ENCODE data around the gene COLEC12.

COLEC12 gene

DNA sequence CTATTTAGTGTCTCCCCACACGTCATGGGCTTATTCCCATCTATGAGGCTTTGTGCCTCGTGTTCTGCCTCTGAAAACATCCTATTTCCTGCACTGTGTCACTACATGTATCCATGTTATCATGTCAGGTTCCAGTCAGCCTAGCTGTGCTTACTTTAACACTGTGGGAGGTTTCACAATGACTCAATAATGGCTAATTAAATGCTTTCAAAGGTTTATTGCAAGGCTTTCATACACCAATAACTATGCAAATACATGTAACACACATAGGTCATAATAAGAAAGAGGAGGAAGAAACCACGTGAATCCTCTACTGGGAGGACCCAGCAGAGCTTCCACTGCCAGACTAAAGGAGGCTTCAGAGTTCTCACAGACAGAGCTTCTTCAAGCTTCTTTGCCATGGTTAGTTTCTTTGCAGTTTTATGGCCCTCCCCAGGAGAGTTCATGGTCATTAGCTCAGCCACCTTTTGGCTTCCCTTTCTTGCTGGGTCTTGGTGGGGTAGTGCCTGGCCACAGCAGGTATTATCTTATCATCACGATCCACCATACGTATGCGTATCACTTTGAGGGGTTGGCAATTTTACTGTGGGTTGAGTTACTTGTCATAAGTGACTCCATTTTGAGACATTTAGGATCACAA is 5.1 kb upstream of the COLEC12 start:
- DNase-seq: no peak

- no peak for DNase-seq
These were observed 859 bp upstream of the COLEC12 start for GRCh38 chr18:501406-501714.

DNA sequence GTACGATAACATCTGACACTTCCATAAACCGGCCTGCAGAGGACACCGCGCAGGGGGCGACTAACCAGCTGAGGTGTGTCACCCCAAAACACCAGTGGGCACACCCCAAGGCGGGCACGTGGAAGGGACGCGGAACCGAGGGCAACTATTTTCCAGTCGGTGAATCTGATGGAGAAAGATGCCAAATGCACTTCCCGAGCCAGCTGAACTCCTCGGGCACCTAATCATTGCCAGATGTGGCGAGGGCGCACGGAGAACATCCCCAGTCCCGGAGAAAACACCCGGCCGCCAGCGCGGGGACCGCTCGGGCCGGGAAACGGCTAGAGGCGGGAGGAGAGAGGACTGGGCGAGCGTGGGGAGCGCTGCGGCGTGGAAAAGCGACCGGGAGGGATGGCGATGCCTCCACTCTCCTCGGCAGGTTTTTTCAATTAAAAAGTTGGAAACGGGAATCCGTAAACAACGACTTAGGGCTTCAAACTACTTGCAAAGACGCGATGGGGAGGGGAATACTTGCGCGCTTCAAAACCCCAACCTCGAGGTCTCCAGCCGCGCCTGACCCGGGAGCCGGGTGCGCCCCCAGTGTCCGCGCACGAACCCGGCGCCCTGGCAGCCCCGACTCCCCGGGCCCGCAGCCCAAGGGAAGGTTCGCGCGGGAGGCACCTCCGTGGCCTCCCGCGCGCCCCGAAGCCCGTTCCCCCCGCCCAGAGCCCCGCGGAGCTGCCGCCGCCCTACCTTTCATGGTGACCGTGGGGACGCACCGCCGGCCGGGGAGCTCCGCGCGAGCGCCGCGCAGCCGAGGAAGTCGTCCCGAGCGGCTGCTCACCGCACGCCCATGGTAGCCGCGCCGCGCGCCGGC is 497 bp downstream of the COLEC12 start:
- DNase-seq: peak; percentile 58

DNA sequence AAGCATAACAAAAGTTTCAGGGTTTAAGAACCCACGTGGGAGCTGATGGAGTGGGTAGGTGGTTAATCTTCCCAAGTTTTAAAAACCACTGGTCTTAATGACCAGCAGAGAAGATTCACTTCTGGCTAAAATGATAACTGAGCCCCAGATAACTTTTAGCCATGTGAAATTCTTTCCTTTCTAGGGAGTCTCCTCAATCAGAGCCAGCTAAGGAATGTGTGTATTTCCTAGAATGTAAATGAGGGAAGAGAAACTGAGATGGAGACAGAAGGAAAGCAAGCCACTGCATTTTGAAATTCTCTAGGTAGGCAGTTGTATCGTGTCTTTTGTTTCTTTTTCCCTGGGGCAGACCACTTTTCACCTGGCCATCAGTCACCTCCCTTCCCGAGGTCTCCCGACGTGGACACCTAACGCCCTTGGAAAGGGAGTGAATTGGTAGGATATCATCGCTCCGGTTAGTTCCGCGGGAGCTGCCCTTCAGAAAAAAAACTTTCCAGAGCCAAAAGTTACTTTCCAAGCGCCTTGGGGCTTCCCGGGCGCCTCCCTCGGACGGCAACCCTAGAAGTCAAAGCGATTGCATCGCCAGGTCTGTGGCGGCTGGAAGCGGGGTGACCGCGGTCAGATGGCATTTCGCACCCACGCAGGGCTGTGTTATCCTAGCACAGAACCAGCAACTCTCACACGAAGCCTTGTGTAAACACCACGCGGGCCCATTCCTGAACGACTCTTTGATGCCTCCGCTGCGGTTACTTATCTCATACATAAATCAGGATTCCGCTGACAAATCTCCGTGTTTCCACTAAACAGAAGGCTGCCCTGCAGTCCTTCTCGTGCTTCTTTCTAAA is 1.3 kb downstream of the COLEC12 start:
- peak; percentile 44 for DNase-seq

- DNase-seq: peak; percentile 35
These were observed 2.8 kb downstream of the COLEC12 start for GRCh38 chr18:497688-498087.

- DNase-seq: no peak
These were observed 5.0 kb downstream of the COLEC12 start for GRCh38 chr18:495452-495851.

DNA sequence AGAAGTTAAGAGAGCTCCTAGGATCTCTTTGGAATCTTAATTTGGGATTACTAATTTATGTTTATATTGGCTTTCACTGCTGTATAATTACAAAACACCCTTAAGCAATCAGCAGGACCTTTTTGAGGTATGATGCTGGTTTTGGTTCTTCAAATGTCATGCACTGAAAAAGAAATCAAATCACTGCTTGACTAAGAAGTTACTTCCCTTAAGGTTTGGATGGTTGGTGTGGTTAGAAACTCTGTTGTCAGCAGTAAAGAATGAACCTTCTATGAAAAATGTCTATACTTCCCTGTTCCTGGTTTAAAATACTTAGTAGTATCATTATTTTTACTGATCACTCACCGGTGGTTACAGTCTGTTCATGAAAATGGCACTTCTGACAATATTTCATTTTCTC is 5.5 kb downstream of the COLEC12 start:
- no peak for DNase-seq

- no peak for DNase-seq
These were observed 6.2 kb downstream of the COLEC12 start for GRCh38 chr18:493986-494983.

- no peak for DNase-seq
These were observed 8.1 kb downstream of the COLEC12 start for GRCh38 chr18:492451-492850.

DNA sequence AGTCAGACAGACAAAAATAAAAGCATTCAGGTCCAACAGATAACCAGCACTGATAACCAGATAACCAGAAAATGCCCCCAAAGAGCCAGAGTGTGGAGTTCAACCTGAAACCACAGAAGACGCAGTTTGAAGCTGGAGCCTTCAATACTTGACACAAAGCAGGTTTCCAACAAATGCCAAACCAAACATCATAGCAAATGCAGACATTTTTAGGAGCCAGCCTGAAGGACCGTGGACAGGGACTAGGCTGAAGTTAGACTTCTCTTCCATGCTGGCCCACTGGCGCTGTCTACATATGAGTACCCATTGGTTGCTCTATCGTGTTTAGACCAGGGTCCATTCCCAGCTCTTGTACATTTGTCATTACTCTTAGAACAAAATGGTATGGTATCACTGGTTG is 9.9 kb downstream of the COLEC12 start:
- no peak for DNase-seq

DNA sequence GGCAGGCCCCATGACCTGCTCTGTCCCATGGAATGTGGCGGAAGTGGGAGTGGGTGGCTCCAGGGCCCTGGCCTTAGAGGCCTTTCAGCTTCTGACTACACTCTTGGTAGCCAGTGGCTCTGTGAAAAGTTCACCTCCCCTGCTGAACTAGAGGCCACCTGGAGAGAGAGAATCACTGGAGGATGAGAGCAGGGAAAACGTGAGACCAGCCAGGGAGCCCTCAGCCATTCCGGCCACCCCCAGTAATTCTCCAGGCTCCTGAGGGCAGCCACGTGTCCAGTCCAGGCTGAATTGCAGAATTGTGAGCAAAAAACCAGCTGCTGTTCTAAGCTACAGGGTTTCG is 10.5 kb downstream of the COLEC12 start:
- no peak for DNase-seq

GRCh38 chr18:489244-490023 is 11.1 kb downstream of the COLEC12 start:
- no peak for DNase-seq

DNA sequence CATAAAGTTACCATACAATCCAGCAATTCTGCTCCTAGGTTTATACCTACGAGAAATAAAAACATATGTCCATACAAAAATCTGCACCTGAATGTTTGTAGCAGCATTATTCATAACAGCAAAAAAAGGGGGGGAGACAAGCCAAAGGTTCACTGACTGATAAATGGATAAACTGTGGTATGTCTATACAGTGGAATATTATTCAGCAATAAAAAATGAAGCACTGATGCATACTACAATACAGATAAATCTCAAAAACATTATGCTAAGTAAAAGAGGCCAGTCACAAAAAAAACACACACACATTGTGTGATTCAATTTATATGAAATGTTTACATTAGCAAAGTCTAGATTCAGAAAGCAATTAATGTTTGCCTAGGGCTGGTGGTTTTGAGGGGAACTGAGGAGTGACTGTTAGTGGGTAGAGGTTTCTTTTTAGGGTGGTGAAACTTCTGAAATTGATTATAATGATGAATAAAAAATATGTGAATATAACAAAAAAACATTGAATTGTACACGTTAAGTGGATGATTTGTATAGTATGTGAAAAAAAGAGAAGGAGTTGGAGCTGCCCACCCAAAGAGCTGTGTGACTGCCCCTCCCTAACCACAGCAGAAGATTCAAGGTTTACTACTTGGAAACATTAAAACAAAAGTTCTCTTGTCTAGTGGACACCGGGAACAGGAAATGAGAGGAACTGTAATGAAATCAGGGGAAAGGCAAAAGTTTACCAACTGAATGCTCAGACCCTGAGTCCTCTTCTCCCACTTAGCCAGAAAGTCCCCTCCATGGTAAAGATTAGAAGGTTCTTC is 13.4 kb downstream of the COLEC12 start:
- no peak for DNase-seq

DNA sequence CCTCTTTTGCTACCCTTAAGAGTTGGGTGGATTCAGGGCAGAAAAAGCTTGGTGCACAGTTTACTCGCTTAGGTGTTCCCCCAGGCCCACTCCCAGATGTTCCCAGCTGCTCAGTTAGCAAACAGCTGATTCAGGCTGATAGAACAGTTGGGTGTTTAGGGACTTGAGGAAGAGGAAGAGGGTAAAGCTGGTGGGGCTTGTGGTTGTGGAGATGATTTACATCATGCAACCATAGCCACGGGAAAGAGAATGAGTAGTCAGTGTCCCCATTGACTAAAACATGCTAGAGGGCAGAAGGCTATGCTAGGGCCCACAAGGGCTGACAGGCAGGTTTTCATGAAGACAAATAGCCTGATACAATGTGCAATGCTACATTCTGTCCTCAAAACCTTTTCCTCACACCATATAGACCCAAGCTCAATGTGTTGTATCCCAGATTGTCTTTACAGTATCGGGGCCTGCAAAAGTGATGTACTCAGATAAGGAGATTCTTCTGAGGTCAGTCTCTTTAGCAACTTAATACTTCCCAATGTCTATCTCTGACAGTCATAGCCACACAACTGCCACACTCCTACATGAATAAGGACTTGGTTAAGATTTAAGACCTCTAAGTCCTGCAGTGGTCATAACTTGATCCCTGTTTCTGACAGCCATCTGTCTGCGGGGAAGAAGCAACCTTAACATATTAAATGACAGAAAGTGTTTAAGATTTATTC is 15.6 kb downstream of the COLEC12 start:
- no peak for DNase-seq

GRCh38 chr18:478681-479080 is 21.8 kb downstream of the COLEC12 start:
- DNase-seq: no peak

GRCh38 chr18:477565-477964 is 22.9 kb downstream of the COLEC12 start:
- DNase-seq: no peak

- DNase-seq: no peak
These were observed 24.2 kb downstream of the COLEC12 start for GRCh38 chr18:476251-476664.

GRCh38 chr18:475202-476031 is 25.1 kb downstream of the COLEC12 start:
- DNase-seq: peak; percentile 65

DNA sequence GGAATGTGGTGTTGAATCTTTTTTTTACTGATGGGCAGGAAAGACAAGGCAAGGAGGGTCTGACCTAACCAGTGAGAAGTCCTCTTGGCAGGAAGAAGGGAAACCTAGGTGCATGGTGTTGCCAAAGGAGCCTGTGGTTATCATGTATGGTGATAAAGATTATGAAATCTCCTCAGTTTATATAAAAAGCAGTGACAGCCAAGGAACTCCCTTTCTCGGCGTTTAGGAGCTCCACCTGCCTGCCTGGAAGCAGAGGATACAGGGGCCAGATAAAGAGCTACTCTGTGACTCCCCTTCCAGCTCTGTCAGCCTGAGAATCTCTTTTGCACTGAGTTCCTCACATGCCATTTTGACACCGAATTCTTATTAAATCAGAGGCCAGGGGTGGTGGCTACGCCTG is 26.1 kb downstream of the COLEC12 start:
- no peak for DNase-seq

Data from femur (tissue), 1 donor.